HG02588 (cell line): ENCODE measurements around the gene TCF7L2.

ENCODE experiments used
- ATAC-seq: cut with Tn5 transposase; IDR thresholded peaks from one replicate; pipeline ENCODE4 v1.9.1; 2021; ENCODE audit warnings: mild to moderate bottlenecking, moderate library complexity; ENCODE audit not compliant: unreplicated experiment

The TCF7L2 gene

GRCh38 chr10:112991888-112992491 is 41.9 kb downstream of the TCF7L2 start:
- ATAC-seq, result no peak

- no peak for ATAC-seq
Measured at GRCh38 chr10:112996462-112996861, 46.4 kb downstream of the TCF7L2 start.

GRCh38 chr10:112999102-112999501 is 49.1 kb downstream of the TCF7L2 start:
- no peak for ATAC-seq

- no peak for ATAC-seq
Measured at GRCh38 chr10:113000442-113000841, 50.4 kb downstream of the TCF7L2 start.

GRCh38 chr10:113000876-113001598 is 51.0 kb downstream of the TCF7L2 start:
- ATAC-seq, result no peak

GRCh38 chr10:113001599-113002448 is 51.8 kb downstream of the TCF7L2 start:
- ATAC-seq, result no peak

- ATAC-seq, result no peak
Measured at GRCh38 chr10:113002449-113002777, 52.4 kb downstream of the TCF7L2 start.

- no peak for ATAC-seq
Measured at GRCh38 chr10:113003052-113003451, 53.0 kb downstream of the TCF7L2 start.

GRCh38 chr10:113004069-113004618 is 54.1 kb downstream of the TCF7L2 start:
- no peak for ATAC-seq

GRCh38 chr10:113005380-113005779 is 55.3 kb downstream of the TCF7L2 start:
- no peak for ATAC-seq

GRCh38 chr10:113006656-113007342 is 56.8 kb downstream of the TCF7L2 start:
- no peak for ATAC-seq

- no peak for ATAC-seq
Measured at GRCh38 chr10:113007343-113007771, 57.3 kb downstream of the TCF7L2 start.

GRCh38 chr10:113007821-113008220 is 57.8 kb downstream of the TCF7L2 start:
- no peak for ATAC-seq

GRCh38 chr10:113011592-113012374 is 61.7 kb downstream of the TCF7L2 start:
- no peak for ATAC-seq

GRCh38 chr10:113015201-113015600 is 65.2 kb downstream of the TCF7L2 start:
- ATAC-seq, result no peak

- no peak for ATAC-seq
Measured at GRCh38 chr10:113017376-113017775, 67.3 kb downstream of the TCF7L2 start.

GRCh38 chr10:113018034-113018433 is 68.0 kb downstream of the TCF7L2 start:
- ATAC-seq, result no peak

GRCh38 chr10:113019096-113019495 is 69.0 kb downstream of the TCF7L2 start:
- no peak for ATAC-seq

GRCh38 chr10:113019692-113020474 is 69.8 kb downstream of the TCF7L2 start:
- ATAC-seq, result no peak

GRCh38 chr10:113020475-113020753 is 70.4 kb downstream of the TCF7L2 start:
- no peak for ATAC-seq
